Neural progenitor cell (in vitro differentiated cells): ENCODE measurements around the gene ACOX3.

Experiments used
- EZH2 ChIP-seq: fragments of 200-600 bp; sonication (generic); IDR thresholded peaks from 2 replicates; pipeline ENCODE4 v1.6.1; 2017; ENCODE audit warnings: antibody characterized with exemption, mild to moderate bottlenecking, moderate library complexity
- EZH2phosphoT487 ChIP-seq: fragments of 200-600 bp; sonication (generic); IDR thresholded peaks from 2 replicates; pipeline ENCODE4 v1.6.1; 2017; ENCODE audit warnings: antibody characterized with exemption
- TF ChIP-seq, protein P1 (sequence below): fragments of 200-600 bp; sonication (generic); IDR thresholded peaks from 2 replicates; pipeline ENCODE4 v1.5.1; 2017; ENCODE audit warnings: antibody characterized with exemption, mild to moderate bottlenecking

DNA sequence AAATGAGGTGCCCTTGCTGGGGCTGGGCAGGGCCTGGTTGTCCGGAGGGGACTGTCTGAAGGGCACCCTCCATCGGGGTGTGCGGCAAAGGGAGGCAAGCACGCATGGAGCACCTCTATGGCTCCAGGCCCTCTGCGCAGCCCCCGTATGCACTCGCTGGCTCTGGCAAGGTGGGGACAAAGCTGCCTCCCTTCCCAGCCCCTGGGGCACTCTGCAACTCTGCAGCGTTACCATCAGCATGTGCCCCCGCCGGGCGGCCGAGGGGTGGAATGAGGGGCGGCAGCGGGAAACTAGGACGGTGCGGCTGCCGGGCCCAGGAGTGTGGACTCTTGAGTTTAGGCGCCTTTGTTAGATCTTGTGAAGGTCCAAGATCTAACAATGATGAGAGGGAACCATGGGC, 26.5 kb upstream of the ACOX3 start:
- TF ChIP-seq, protein P1, sequence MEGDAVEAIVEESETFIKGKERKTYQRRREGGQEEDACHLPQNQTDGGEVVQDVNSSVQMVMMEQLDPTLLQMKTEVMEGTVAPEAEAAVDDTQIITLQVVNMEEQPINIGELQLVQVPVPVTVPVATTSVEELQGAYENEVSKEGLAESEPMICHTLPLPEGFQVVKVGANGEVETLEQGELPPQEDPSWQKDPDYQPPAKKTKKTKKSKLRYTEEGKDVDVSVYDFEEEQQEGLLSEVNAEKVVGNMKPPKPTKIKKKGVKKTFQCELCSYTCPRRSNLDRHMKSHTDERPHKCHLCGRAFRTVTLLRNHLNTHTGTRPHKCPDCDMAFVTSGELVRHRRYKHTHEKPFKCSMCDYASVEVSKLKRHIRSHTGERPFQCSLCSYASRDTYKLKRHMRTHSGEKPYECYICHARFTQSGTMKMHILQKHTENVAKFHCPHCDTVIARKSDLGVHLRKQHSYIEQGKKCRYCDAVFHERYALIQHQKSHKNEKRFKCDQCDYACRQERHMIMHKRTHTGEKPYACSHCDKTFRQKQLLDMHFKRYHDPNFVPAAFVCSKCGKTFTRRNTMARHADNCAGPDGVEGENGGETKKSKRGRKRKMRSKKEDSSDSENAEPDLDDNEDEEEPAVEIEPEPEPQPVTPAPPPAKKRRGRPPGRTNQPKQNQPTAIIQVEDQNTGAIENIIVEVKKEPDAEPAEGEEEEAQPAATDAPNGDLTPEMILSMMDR, result no peak
- TF ChIP-seq EZH2 (no peak), EZH2phosphoT487 (no peak)
